SK-N-MC (cell line): ENCODE measurements around the gene LTBP1.

Experiments
- EZH2 ChIP-seq: fragments of 200-600 bp; sonication (generic); IDR thresholded peaks from one replicate; pipeline ENCODE4 v1.6.1; 2017; ENCODE audit warnings: antibody characterized with exemption
- POLR2AphosphoS5 ChIP-seq: IDR thresholded peaks from 2 replicates; pipeline ENCODE4 v1.6.1; 2012; ENCODE audit warnings: mild to moderate bottlenecking, low read depth, low read length, borderline replicate concordance

DNA sequence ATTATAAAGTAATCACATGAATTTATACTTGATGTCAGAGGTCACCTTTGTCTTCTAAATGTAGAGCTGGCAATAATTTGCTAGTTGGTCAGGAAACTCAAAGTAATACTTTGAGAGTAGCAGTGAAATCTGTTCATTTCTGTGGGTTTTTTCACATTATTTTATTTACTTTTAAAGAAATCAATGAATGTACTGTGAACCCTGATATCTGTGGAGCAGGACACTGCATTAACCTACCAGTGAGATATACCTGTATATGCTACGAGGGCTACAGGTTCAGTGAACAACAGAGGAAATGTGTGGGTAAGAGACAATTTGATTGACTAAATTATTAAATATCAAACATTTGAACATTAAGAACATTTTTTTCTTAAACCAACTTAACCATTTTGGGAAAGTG is 326.7 kb downstream of the LTBP1 start:
- TF ChIP-seq EZH2: no peak
- no peak for TF ChIP-seq POLR2AphosphoS5
